Mesothelial cell of epicardium (in vitro differentiated cells): Measurements from ENCODE around the gene EXD3. TPM values are rescaled to one million over a fixed set of nuclear protein-coding genes. Genes with fewer than 3 reads are reported as not detected.

ENCODE experiments used
- DNase-seq, 2 experiments: peaks; one replicate each; pipeline ENCODE4 v3.0.0; 2021; ENCODE audit warnings: low spot score in 2 of 2; ENCODE audit not compliant: unreplicated experiment in 2 of 2
- H3K27ac Mint-ChIP-seq: 2 replicates; pipeline ENCODE4 v1.8.0; 2021; ENCODE audit warnings: mixed read lengths
- H3K27me3 Mint-ChIP-seq: 2 replicates; pipeline ENCODE4 v1.8.0; 2021; ENCODE audit warnings: low read depth, mixed read lengths
- H3K36me3 Mint-ChIP-seq: 2 replicates; pipeline ENCODE4 v1.8.0; 2021; ENCODE audit warnings: mixed read lengths
- H3K4me1 Mint-ChIP-seq: 2 replicates; pipeline ENCODE4 v1.8.0; 2021; ENCODE audit warnings: mixed read lengths
- H3K4me3 Mint-ChIP-seq: 2 replicates; pipeline ENCODE4 v1.8.0; 2021; ENCODE audit warnings: mild to moderate bottlenecking, moderate library complexity, mixed read lengths
- H3K9me3 Mint-ChIP-seq: 2 replicates; pipeline ENCODE4 v1.8.0; 2021; ENCODE audit warnings: mixed read lengths
- total RNA-seq: library from RNA; stranded (reverse); gene quantifications from 3 replicates; pipeline ENCODE4 v1.2.1, GENCODE V29; 2021
- TF ChIP-seq, protein P1 (sequence below): fragments of 200-600 bp; sonication (generic); IDR thresholded peaks from one replicate; pipeline ENCODE4 v1.5.0; 2021; ENCODE audit warnings: antibody characterized with exemption; ENCODE audit not compliant: unreplicated experiment

EXD3 gene
- total RNA-seq, 1 donor from 2014 or later, result 38.2 TPM

DNA sequence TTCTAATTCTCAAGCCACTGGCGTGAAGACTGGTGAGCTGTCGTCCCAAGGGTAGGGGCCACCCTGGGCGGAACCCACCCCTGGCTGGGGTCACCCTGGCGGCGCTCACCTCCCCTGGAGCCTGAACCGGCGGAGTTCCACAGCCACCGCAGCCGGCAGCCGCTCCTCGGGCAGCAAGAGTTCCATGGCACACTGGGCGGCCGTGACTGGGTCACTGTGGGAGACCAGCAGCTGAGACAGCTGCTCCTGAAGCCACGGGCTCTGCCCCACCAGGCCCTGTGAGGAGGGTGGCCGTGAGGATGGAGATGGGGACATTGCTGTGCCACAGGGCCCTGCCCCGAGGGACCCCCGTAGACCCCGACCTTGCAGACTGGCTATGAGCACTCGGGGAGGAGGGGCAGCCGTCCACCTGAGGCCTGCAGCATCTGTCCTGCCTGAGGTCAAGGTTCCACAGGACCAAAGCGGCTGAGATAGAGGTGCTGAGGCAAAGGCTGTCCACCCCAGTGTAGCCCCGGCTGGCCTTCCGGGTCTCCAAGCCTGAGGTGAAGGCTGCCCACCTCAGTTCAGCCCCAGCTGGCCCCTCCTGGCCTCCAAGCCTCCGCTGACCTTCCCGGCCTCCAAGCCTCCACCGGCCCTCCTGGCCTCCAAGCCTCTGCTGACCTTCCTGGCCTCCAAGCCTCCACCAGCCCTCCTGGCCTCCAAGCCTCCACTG lies 70.3 kb downstream of the EXD3 start:
- peaks cover 14% of the 10 kb centered on the region for H3K9me3 Mint-ChIP-seq

DNA sequence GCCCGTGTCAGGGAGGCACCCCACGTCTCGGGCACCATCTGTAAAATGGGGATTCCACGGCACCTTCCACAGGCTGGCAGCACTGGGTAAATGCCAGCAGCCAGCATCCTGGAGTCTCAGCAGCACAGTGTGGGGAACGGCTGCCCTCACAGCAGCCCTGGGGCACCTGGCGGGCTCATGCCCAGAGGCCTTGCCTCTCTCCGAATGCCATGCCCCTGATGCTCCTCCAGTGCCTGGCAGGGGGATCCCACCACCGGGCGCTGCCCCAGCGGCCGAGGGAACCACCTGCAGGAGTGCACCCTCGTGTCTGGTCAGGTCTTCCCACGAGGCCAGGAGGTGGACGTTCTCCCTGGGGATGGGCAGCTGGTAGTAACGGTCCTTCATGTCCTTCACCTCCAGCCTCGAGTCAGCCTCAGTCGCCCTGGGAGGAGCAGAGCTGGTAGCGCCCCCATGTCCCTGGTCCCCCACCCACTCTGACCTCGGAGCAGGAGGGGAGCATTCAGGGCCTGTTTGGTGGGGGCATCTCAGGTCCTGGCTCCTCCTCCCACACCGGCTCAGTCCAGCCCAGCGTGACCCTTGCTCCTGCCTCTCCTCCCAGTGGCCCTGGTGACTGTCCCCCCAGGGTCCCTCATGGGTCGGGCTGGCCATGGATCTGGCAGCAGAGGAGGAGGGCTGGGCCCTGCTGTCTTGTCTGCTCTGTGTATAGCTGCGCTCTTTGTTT lies 71.0 kb downstream of the EXD3 start:
- peaks cover 18% of the 10 kb centered on the region for H3K36me3 Mint-ChIP-seq
- no peaks in the 10 kb centered on the region for H3K27me3 Mint-ChIP-seq
- peaks cover 8% of the 10 kb centered on the region for H3K9me3 Mint-ChIP-seq
- H3K4me1 Mint-ChIP-seq, result no peaks in the 10 kb centered on the region
- no peak overlapping the region for H3K27ac Mint-ChIP-seq
- no peak overlapping the region for H3K4me3 Mint-ChIP-seq
- TF ChIP-seq, protein P1, sequence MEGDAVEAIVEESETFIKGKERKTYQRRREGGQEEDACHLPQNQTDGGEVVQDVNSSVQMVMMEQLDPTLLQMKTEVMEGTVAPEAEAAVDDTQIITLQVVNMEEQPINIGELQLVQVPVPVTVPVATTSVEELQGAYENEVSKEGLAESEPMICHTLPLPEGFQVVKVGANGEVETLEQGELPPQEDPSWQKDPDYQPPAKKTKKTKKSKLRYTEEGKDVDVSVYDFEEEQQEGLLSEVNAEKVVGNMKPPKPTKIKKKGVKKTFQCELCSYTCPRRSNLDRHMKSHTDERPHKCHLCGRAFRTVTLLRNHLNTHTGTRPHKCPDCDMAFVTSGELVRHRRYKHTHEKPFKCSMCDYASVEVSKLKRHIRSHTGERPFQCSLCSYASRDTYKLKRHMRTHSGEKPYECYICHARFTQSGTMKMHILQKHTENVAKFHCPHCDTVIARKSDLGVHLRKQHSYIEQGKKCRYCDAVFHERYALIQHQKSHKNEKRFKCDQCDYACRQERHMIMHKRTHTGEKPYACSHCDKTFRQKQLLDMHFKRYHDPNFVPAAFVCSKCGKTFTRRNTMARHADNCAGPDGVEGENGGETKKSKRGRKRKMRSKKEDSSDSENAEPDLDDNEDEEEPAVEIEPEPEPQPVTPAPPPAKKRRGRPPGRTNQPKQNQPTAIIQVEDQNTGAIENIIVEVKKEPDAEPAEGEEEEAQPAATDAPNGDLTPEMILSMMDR, result no peak
- no peak for DNase-seq

More for the DNA sequence above, 70.3 kb downstream of the EXD3 start:
- TF ChIP-seq, protein P1, result no peak
- Mint-ChIP-seq H3K27me3 (no peaks in the 10 kb centered on the region), H3K27ac (no peak overlapping the region), H3K4me3 (no peak overlapping the region), H3K4me1 (no peaks in the 10 kb centered on the region), H3K36me3 (peaks cover 17% of the 10 kb centered on the region)
- no peak for DNase-seq

- H3K27me3 Mint-ChIP-seq, result no peaks in the 10 kb centered on the region
- TF ChIP-seq, protein P1, result no peak
- peaks cover 20% of the 10 kb centered on the region for H3K36me3 Mint-ChIP-seq
- no peaks in the 10 kb centered on the region for H3K4me1 Mint-ChIP-seq
- H3K27ac Mint-ChIP-seq, result no peak overlapping the region
- no peak for DNase-seq
- H3K9me3 Mint-ChIP-seq, result peaks cover 5% of the 10 kb centered on the region
- no peak overlapping the region for H3K4me3 Mint-ChIP-seq
Measured at GRCh38 chr9:137350696-137351584, 72.0 kb downstream of the EXD3 start.

DNA sequence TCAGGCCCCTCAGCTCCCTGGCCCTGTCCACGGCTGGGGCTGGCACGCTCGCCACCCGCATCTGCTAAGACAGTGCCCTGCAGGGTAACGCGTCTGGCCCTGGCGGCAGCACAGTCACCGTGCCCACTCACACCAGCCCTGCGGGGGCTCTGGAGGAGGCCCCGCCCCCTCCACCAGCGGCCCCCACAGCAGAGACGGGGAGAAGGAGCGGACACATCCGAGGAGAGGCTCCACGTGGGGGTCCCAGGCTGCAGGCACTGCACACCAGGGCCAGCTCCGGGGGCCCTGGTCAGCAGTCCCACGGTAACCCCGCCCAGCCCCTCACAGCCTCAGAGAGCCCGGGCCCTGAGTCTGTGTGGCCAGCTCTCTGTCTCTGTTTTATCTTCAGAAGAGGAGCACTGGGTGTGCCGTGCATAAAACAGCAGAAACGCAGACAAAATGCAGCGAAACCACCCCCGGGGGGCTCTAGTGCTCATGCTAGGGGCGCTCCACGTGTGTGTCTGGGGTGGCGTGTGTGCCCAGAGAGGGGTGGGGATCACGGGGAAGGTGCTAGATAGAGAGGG lies 73.4 kb downstream of the EXD3 start:
- no peak overlapping the region for H3K27ac Mint-ChIP-seq
- DNase-seq, result no peak
- peaks cover 8% of the 10 kb centered on the region for H3K9me3 Mint-ChIP-seq
- H3K4me1 Mint-ChIP-seq, result no peaks in the 10 kb centered on the region
- no peaks in the 10 kb centered on the region for H3K27me3 Mint-ChIP-seq
- peaks cover 30% of the 10 kb centered on the region for H3K36me3 Mint-ChIP-seq
- TF ChIP-seq, protein P1, result no peak
- H3K4me3 Mint-ChIP-seq, result no peak overlapping the region

- Mint-ChIP-seq H3K36me3 (peaks cover 36% of the 10 kb centered on the region), H3K27ac (no peak overlapping the region), H3K4me3 (no peak overlapping the region), H3K4me1 (no peaks in the 10 kb centered on the region), H3K27me3 (no peaks in the 10 kb centered on the region), H3K9me3 (peaks cover 8% of the 10 kb centered on the region)
- DNase-seq, result no peak
- TF ChIP-seq, protein P1, result no peak
Measured at GRCh38 chr9:137348769-137349470, 74.0 kb downstream of the EXD3 start.
